GM23338 (cell line): ENCODE data around the gene FHIT. TPM values are rescaled to one million over a fixed set of nuclear protein-coding genes. Genes with fewer than 3 reads are reported as not detected.

Experiments used
- ATAC-seq: fragments of 200-7000 bp; cut with Tn5 transposase; 3 replicates; pipeline ENCODE4 v1.9.1; 2020
- DNase-seq: peaks from one replicate; pipeline ENCODE4 v3.0.0-alpha.2; 2015; ENCODE audit warnings: low spot score
- H2AFZ ChIP-seq: fragments of 200-600 bp; sonication (generic); 2 replicates; pipeline ENCODE4 v1.8.0; 2016; ENCODE audit warnings: antibody characterized with exemption, mild to moderate bottlenecking, moderate library complexity
- H3F3A ChIP-seq: fragments of 200-600 bp; sonication (generic); replicated peaks from 2 replicates; pipeline ENCODE4 v1.8.0; 2017; ENCODE audit warnings: antibody characterized with exemption, mixed run types, low read depth
- H3K27ac ChIP-seq: fragments of 200-600 bp; sonication (generic); 2 replicates; pipeline ENCODE4 v1.6.1; 2016; ENCODE audit warnings: low read depth
- H3K27me3 ChIP-seq: fragments of 200-600 bp; sonication (generic); 2 replicates; pipeline ENCODE4 v1.8.0; 2016; ENCODE audit warnings: mild to moderate bottlenecking, mixed run types, moderate library complexity; ENCODE audit not compliant: insufficient read depth
- H3K36me3 ChIP-seq: fragments of 200-600 bp; sonication (generic); 2 replicates; pipeline ENCODE4 v1.8.0; 2016; ENCODE audit warnings: mild to moderate bottlenecking; ENCODE audit not compliant: insufficient read depth
- H3K4me1 ChIP-seq: fragments of 200-600 bp; sonication (generic); 2 replicates; pipeline ENCODE4 v1.8.0; 2016; ENCODE audit warnings: mild to moderate bottlenecking, moderate library complexity; ENCODE audit not compliant: insufficient read depth
- H3K4me2 ChIP-seq: fragments of 200-600 bp; sonication (generic); 2 replicates; pipeline ENCODE4 v1.7.1; 2017; ENCODE audit warnings: mixed run types
- H3K4me3 ChIP-seq: fragments of 200-600 bp; sonication (generic); 2 replicates; pipeline ENCODE4 v1.6.1; 2016; ENCODE audit warnings: mixed run types
- H3K79me2 ChIP-seq: fragments of 200-600 bp; sonication (generic); replicated peaks from 2 replicates; pipeline ENCODE4 v1.8.0; 2017; ENCODE audit warnings: mild to moderate bottlenecking; ENCODE audit not compliant: insufficient read depth
- H3K9me2 ChIP-seq: fragments of 200-600 bp; sonication (generic); 2 replicates; pipeline ENCODE4 v1.8.0; 2017; ENCODE audit not compliant: insufficient read depth
- H4K20me1 ChIP-seq: fragments of 200-600 bp; sonication (generic); replicated peaks from 2 replicates; pipeline ENCODE4 v1.8.0; 2017; ENCODE audit warnings: mild to moderate bottlenecking; ENCODE audit not compliant: insufficient read depth
- H3K27ac Mint-ChIP-seq: 2 replicates; pipeline ENCODE4 v1.8.0; 2020; ENCODE audit warnings: inconsistent platforms, mild to moderate bottlenecking, moderate library complexity, mixed read lengths
- H3K27me3 Mint-ChIP-seq: 3 replicates; pipeline ENCODE4 v1.8.0; 2022; ENCODE audit warnings: low read depth, mild to moderate bottlenecking, moderate library complexity, mixed read lengths, inconsistent platforms; ENCODE audit not compliant: insufficient read depth, poor library complexity
- H3K36me3 Mint-ChIP-seq: 3 replicates; pipeline ENCODE4 v1.8.0; 2021; ENCODE audit warnings: low read depth, mild to moderate bottlenecking, inconsistent platforms, moderate library complexity, mixed read lengths
- H3K4me1 Mint-ChIP-seq: 3 replicates; pipeline ENCODE4 v1.8.0; 2020; ENCODE audit warnings: mild to moderate bottlenecking, inconsistent platforms, mixed read lengths
- H3K4me3 Mint-ChIP-seq: 3 replicates; pipeline ENCODE4 v1.8.0; 2021; ENCODE audit warnings: moderate library complexity, mild to moderate bottlenecking, inconsistent platforms, mixed read lengths
- H3K9me3 Mint-ChIP-seq: 3 replicates; pipeline ENCODE4 v1.8.0; 2020; ENCODE audit warnings: moderate library complexity, mild to moderate bottlenecking, inconsistent platforms, mixed read lengths
- CREB1 ChIP-seq: fragments of 250-450 bp; sonication (Bioruptor Pico); IDR thresholded peaks from 2 replicates; pipeline ENCODE4 v1.5.0; 2020; ENCODE audit warnings: low read depth, mild to moderate bottlenecking, moderate library complexity
- CTCF ChIP-seq, 2 experiments: fragments of 200-600 bp in 1 of 2; sonication (generic) in 1 of 2; conservative IDR thresholded peaks; 2 replicates each; pipeline versions ENCODE4 v1.5.1 to v1.6.1; 2016 to 2017; ENCODE audit warnings: antibody characterized with exemption in 2 of 2, low read depth in 2 of 2, mild to moderate bottlenecking in 2 of 2, moderate library complexity in 1 of 2
- EZH2phosphoT487 ChIP-seq: fragments of 200-600 bp; sonication (generic); IDR thresholded peaks from one replicate; pipeline ENCODE4 v1.8.1; 2018; ENCODE audit warnings: antibody characterized with exemption; ENCODE audit not compliant: unreplicated experiment
- JUNB ChIP-seq: IDR thresholded peaks from one replicate; pipeline ENCODE4 v1.6.1; 2016; ENCODE audit warnings: antibody characterized with exemption; ENCODE audit not compliant: unreplicated experiment
- NANOG ChIP-seq: IDR thresholded peaks from 2 replicates; pipeline ENCODE4 v1.6.1; 2016; ENCODE audit warnings: antibody characterized with exemption, borderline replicate concordance
- POLR2AphosphoS5 ChIP-seq: IDR thresholded peaks from 2 replicates; pipeline ENCODE4 v1.6.1; 2016; ENCODE audit warnings: antibody characterized with exemption, low read depth
- STAT1 ChIP-seq: IDR thresholded peaks from one replicate; pipeline ENCODE4 v1.6.1; 2016; ENCODE audit warnings: antibody characterized with exemption; ENCODE audit not compliant: unreplicated experiment
- ZNF114 ChIP-seq: fragments of 250-450 bp; sonication (Bioruptor Pico); IDR thresholded peaks from 2 replicates; pipeline ENCODE4 v1.5.0; 2020; ENCODE audit warnings: mild to moderate bottlenecking, moderate library complexity
- ZNF462 ChIP-seq: fragments of 250-450 bp; sonication (Bioruptor Pico); IDR thresholded peaks from 2 replicates; pipeline ENCODE4 v1.5.0; 2020; ENCODE audit warnings: mild to moderate bottlenecking, moderate library complexity
- polyA plus RNA-seq: library from polyadenylated mRNA; unstranded; fragments of >200 nt; fragmentation: Nextera tagmentation; extraction: Ambion mirVana; gene quantifications from 2 replicates; pipeline ENCODE4 v1.2.1, GENCODE V29; 2016
- total RNA-seq: library from RNA; depleted of rRNA; stranded (reverse); fragments of >200 nt; shearing (Covaris generic); gene quantifications from 2 replicates; pipeline ENCODE4 v1.2.3, GENCODE V29; 2014

FHIT gene
- total and polyA plus RNA-seq, 2 experiments from 2014 or later, result 3.0 to 8.3 TPM

- TF ChIP-seq ZNF462, result no peak
- no peak for TF ChIP-seq EZH2phosphoT487
- TF ChIP-seq NANOG, result no peak
- no peak for TF ChIP-seq JUNB
- no peak for TF ChIP-seq POLR2AphosphoS5
- no peak for TF ChIP-seq ZNF114
- no peak for TF ChIP-seq CREB1
Measured at GRCh38 chr3:59904296-59904695, 1347.0 kb downstream of the FHIT start (continued).

- Histone ChIP-seq H2AFZ (no peak overlapping the region), H3K36me3 (no peaks in the 10 kb centered on the region), H3K27me3 (no peaks in the 10 kb centered on the region), H3K4me2 (no peak overlapping the region), H4K20me1 (no peaks in the 10 kb centered on the region), H3K4me1 (no peaks in the 10 kb centered on the region), H3K27ac (no peak overlapping the region), H3K79me2 (no peaks in the 10 kb centered on the region), H3K4me3 (no peak overlapping the region), H3K9me2 (peaks cover 5% of the 10 kb centered on the region; the same call in 1 of the 2 replicates), H3F3A (no peaks in the 10 kb centered on the region)
- Mint-ChIP-seq H3K36me3 (peaks cover 5% of the 10 kb centered on the region; the same call in 2 of the 3 replicates), H3K4me3 (no peak overlapping the region), H3K27ac (no peak overlapping the region), H3K4me1 (no peaks in the 10 kb centered on the region), H3K9me3 (peaks cover 4% of the 10 kb centered on the region), H3K27me3 (no peaks in the 10 kb centered on the region)
- no peak for DNase-seq
- no peak for ATAC-seq
- TF ChIP-seq ZNF114, result no peak
- TF ChIP-seq POLR2AphosphoS5, result no peak
- no peak for TF ChIP-seq CTCF (conservative IDR thresholded peaks at IDR 0.05; ENCODE audit: low read depth in 2 of 2)
- no peak for TF ChIP-seq ZNF462
- TF ChIP-seq STAT1, result no peak
- TF ChIP-seq JUNB, result no peak
Measured at GRCh38 chr3:59899061-59899460, 1352.2 kb downstream of the FHIT start.
